GM12874 (cell line): ENCODE measurements around the gene AIP.

Experiments
- CTCF ChIP-seq: IDR thresholded peaks from 2 replicates; pipeline ENCODE4 v1.5.1; 2011; ENCODE audit warnings: low read depth, mild to moderate bottlenecking, control low read depth, low read length, moderate library complexity; ENCODE audit not compliant: insufficient read depth

AIP gene

GRCh38 chr11:67521924-67522323, 39.1 kb downstream of the AIP start:
- no peak for TF ChIP-seq CTCF

DNA sequence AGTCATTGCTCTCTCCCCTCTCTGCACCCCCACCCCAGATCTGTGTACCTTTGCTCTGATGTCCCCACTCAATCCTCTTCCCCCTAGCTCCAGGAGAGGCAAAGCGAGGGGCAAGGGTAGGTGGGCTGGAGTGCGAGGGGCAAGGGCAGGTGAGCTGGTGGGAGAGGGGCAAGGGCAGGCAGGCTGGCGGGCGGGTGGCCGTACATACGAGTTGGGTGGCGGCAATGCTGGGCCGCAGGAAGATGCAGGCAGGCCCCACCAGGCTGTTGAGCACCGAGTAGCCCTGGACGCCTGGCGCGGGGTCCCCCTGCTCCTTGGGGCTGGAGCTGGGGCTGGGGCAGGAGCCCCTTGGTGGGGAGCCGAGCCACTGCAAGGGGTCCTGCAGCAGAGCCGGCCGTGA, 39.5 kb downstream of the AIP start:
- no peak for TF ChIP-seq CTCF

DNA sequence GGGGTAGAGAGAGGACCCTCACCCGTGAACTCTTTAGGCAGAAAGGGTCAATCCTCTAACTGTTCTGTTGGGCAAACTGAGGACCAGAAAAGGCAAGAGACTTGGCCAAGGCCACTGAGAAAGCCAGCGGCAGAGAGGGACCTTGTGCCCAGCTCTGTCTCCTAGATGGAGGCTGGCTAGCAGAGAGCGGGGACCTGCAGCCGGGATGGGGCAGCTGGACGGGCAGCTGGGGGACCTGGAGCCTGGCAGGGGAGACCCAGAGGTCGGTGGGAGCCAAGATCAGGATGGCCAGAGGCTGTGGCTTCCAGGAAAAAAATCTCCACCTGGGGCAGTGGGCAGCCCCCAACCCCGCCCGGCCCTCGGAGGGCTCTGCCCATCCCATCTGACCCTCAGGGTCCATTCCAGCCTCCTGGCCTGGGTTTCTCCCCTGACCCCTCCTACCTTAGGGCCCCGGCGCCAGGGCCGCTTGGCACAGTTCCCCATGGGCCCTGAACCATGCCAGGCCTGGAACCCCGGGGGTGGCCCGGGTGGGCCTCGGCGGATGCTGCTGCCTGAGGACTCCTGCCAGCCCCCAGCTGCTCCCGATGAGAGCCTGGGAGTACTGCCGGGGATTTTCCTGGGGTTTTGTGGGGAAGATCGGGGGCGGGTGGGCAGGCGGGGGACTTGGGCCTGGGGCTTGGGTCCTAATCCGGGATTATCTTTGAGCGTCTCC, 40.2 kb downstream of the AIP start, which contains the start of gene CABP2:
TSS of gene CABP2 (minus strand) at position 603 of the 712 bp plus-strand sequence. CDS start at position 483, 120 bp downstream.
- TF ChIP-seq CTCF = no peak

- TF ChIP-seq CTCF = no peak
These were observed 41.0 kb downstream of the AIP start for GRCh38 chr11:67523556-67524479.

DNA sequence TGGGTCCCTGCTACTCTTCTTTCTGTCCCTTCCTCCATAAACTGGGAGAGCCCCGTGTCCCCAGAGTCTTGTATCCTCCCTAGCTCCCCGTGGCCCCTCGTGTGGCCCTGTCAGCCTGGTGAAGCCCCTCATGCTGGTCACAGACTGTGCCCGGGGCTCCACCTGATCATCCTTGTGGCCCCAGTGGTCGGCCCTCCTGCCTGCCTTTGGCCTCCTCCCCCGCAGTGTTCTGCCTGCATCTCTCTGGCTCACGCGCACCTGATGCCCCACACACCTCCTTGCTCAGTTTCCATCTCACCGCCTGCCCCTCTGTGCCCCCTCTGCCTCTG, 41.6 kb downstream of the AIP start:
- no peak for TF ChIP-seq CTCF

GRCh38 chr11:67525275-67525976, 42.6 kb downstream of the AIP start:
- TF ChIP-seq CTCF = no peak

- TF ChIP-seq CTCF = no peak
These were observed 45.5 kb downstream of the AIP start for GRCh38 chr11:67528376-67528775.
